A549 (cell line): ENCODE measurements around the gene EMSY. TPM values are rescaled to one million over a fixed set of nuclear protein-coding genes. Genes with fewer than 3 reads are reported as not detected.

Source experiments
- ATAC-seq, 2 experiments: fragments of 200-7000 bp in 1 of 2; fragments of >200 bp in 1 of 2; cut with Nextera tagmentation in 1 of 2; cut with Tn5 transposase in 1 of 2; 3 replicates each; pipeline versions ENCODE4 v1.8.0 to v1.9.1; 2018 to 2020; ENCODE audit warnings: mild to moderate bottlenecking in 1 of 2, moderate library complexity in 1 of 2
- CTCF ChIA-PET: fragments of 300-600 bp; sonication (Branson Sonifier 250); formaldehyde crosslinking; extraction: SDS; loops from one replicate; lab custom pipeline; 2021; ENCODE audit warnings: antibody characterized with exemption, inconsistent platforms; lab: Yijun Ruan, JAX
- POLR2A ChIA-PET: fragments of 350-600 bp; formaldehyde crosslinking; extraction: SDS; loops from one replicate; lab custom pipeline; 2021; ENCODE audit warnings: antibody characterized with exemption, inconsistent platforms; lab: Yijun Ruan, JAX
- DNase-seq, 2 experiments: peaks; one replicate each; pipeline versions ENCODE4 v3.0.0 to v3.0.0-alpha.2; 2011 to 2016; ENCODE audit warnings: low read depth in 1 of 2, low spot score in 1 of 2
- FAIRE-seq: peaks from 2 replicates; lab custom pipeline; 2011; peaks lifted over from hg19 to GRCh38; lab: Jason Lieb, UNC
- H3K27ac ChIP-seq, 2 experiments: fragments of >200 bp; sonication (Bioruptor Twin); formaldehyde crosslinking; 3 replicates each; pipeline ENCODE4 v1.5.1; 2016 to 2017
- H3K4me1 ChIP-seq: fragments of >200 bp; sonication (Bioruptor Twin); formaldehyde crosslinking; 3 replicates; pipeline ENCODE4 v1.6.1; 2016
- H3K4me2 ChIP-seq: fragments of >200 bp; sonication (Bioruptor Twin); formaldehyde crosslinking; 3 replicates; pipeline ENCODE4 v1.6.1; 2016
- H3K4me3 ChIP-seq: fragments of >200 bp; sonication (Bioruptor Twin); formaldehyde crosslinking; 3 replicates; pipeline ENCODE4 v1.5.1; 2016
- H3K9me3 ChIP-seq: fragments of >200 bp; sonication (Bioruptor Twin); formaldehyde crosslinking; 3 replicates; pipeline ENCODE4 v1.6.1; 2016
- BCL3 ChIP-seq: fragments of >200 bp; sonication (Bioruptor Twin); formaldehyde crosslinking; IDR thresholded peaks from 3 replicates; pipeline ENCODE4 v1.6.1; 2016
- CBX2 ChIP-seq: fragments of 200-600 bp; sonication (generic); IDR thresholded peaks from 2 replicates; pipeline ENCODE4 v1.6.1; 2016; ENCODE audit warnings: low read depth, mild to moderate bottlenecking, borderline replicate concordance
- CBX8 ChIP-seq: fragments of 200-600 bp; sonication (generic); IDR thresholded peaks from 2 replicates; pipeline ENCODE4 v1.6.1; 2016
- EHMT2 ChIP-seq: fragments of 200-600 bp; sonication (generic); IDR thresholded peaks from 2 replicates; pipeline ENCODE4 v1.6.1; 2016; ENCODE audit warnings: antibody characterized with exemption, low read depth, mild to moderate bottlenecking, moderate library complexity
- FOSL2 ChIP-seq, 2 experiments: fragments of 450-650 bp in 1 of 2; fragments of >200 bp in 1 of 2; sonication (Bioruptor Twin) in 1 of 2; formaldehyde crosslinking; IDR thresholded peaks; 2 replicates each; pipeline versions ENCODE4 v1.5.0 to v1.6.1; 2016 to 2020; ENCODE audit warnings: mild to moderate bottlenecking in 1 of 2, moderate library complexity in 1 of 2
- FOXS1 ChIP-seq: fragments of 250-450 bp; sonication (Bioruptor Pico); IDR thresholded peaks from 2 replicates; pipeline ENCODE4 v1.5.0; 2020; ENCODE audit warnings: mild to moderate bottlenecking, moderate library complexity
- HMGXB4 ChIP-seq: fragments of 250-450 bp; sonication (Bioruptor Pico); IDR thresholded peaks from 2 replicates; pipeline ENCODE4 v1.5.0; 2021; ENCODE audit warnings: mild to moderate bottlenecking, moderate library complexity, borderline replicate concordance
- HOXB13 ChIP-seq: fragments of 250-450 bp; sonication (Bioruptor Pico); IDR thresholded peaks from 2 replicates; pipeline ENCODE4 v1.5.0; 2020; ENCODE audit warnings: low read depth, mild to moderate bottlenecking, moderate library complexity
- HOXB5 ChIP-seq: fragments of 250-450 bp; sonication (Bioruptor Pico); IDR thresholded peaks from 2 replicates; pipeline ENCODE4 v1.5.0; 2020; ENCODE audit warnings: mild to moderate bottlenecking, moderate library complexity
- KDM1A ChIP-seq: fragments of 200-600 bp; sonication (generic); IDR thresholded peaks from 2 replicates; pipeline ENCODE4 v1.6.1; 2016; ENCODE audit warnings: low read depth, mild to moderate bottlenecking
- MAFK ChIP-seq: fragments of 450-650 bp; IDR thresholded peaks from 2 replicates; pipeline ENCODE4 v1.6.1; 2014; ENCODE audit not compliant: partially characterized antibody
- MAX ChIP-seq: IDR thresholded peaks from 2 replicates; pipeline ENCODE4 v1.6.1; 2012
- NR3C1 ChIP-seq: fragments of >200 bp; sonication (Bioruptor Twin); formaldehyde crosslinking; IDR thresholded peaks from 3 replicates; pipeline ENCODE4 v1.6.1; 2017
- PBX3 ChIP-seq: IDR thresholded peaks from 2 replicates; pipeline ENCODE4 v1.6.1; 2012
- REST ChIP-seq: fragments of 200-600 bp; sonication (generic); IDR thresholded peaks from 2 replicates; pipeline ENCODE4 v1.6.1; 2016; ENCODE audit warnings: antibody characterized with exemption, mild to moderate bottlenecking, moderate library complexity
- RNF2 ChIP-seq: fragments of 200-600 bp; sonication (generic); IDR thresholded peaks from 2 replicates; pipeline ENCODE4 v1.6.1; 2016; ENCODE audit warnings: low read depth, mild to moderate bottlenecking, antibody characterized with exemption, moderate library complexity, borderline replicate concordance
- TFCP2L1 ChIP-seq: fragments of 250-450 bp; sonication (Bioruptor Pico); IDR thresholded peaks from 2 replicates; pipeline ENCODE4 v1.5.0; 2021; ENCODE audit warnings: mild to moderate bottlenecking
- WGBS: methylation state at CpG from one replicate; pipeline ENCODE4 v1.1.6; 2017; ENCODE audit errors: missing lambda C conversion rate; 5-methylcytosine and 5-hydroxymethylcytosine counted together
- polyA plus RNA-seq, 4 experiments: library from polyadenylated mRNA; depleted of rRNA in 3 of 4; stranded (reverse); fragments of >200 nt; fragmentation: RNase III in 1 of 4; extraction: RNeasy Plus Mini Kit Qiagen cat#74134 plus additional on column Dnase treatment in 1 of 4; gene quantifications; 2 replicates in 3 of 4; 3 replicates in 1 of 4; pipeline ENCODE4 v1.2.3, GENCODE V29; 2011 to 2017

Gene EMSY
- polyA plus RNA-seq, 2 of the 4 experiments (the other 2 are of a cell fraction): 11.2 to 23.0 TPM

- Histone ChIP-seq H3K4me1 (no peaks in the 10 kb centered on the region), H3K9me3 (no peaks in the 10 kb centered on the region), H3K27ac (no peak overlapping the region), H3K4me3 (no peak overlapping the region), H3K4me2 (no peak overlapping the region)
- ChIA-PET POLR2A (no interaction called here), CTCF (interaction anchor here (3.2 kb wide), 1 partner anchor 10 kb away, joined by 13 read pairs; no protein-coding TSS in a partner anchor)
- ATAC-seq (no peak), DNase-seq (no peak), FAIRE-seq (no peak)
- TF ChIP-seq TFCP2L1 (CRISPR knock-in tag) (no peak), BCL3 (no peak), HMGXB4 (CRISPR knock-in tag) (no peak), HOXB13 (no peak), EHMT2 (no peak), CBX2 (no peak)
Observed at GRCh38 chr11:76469141-76469540, 24.3 kb downstream of the EMSY start.

GRCh38 chr11:76471382-76471781 is 26.6 kb downstream of the EMSY start:
- DNase-seq (no peak), ATAC-seq (no peak), FAIRE-seq (no peak)
- Histone ChIP-seq H3K27ac (no peak overlapping the region), H3K9me3 (no peaks in the 10 kb centered on the region), H3K4me2 (no peak overlapping the region), H3K4me3 (no peak overlapping the region), H3K4me1 (no peaks in the 10 kb centered on the region)
- POLR2A ChIA-PET: no interaction called here
- TF ChIP-seq MAFK (peak; percentile 88), PBX3 (no peak)
- CTCF ChIA-PET: no interaction called here

- Histone ChIP-seq H3K4me2 (no peak overlapping the region), H3K27ac (no peak overlapping the region), H3K9me3 (peaks cover 12% of the 10 kb centered on the region; the same call in 2 of the 3 replicates), H3K4me1 (no peaks in the 10 kb centered on the region), H3K4me3 (no peak overlapping the region)
- WGBS: 89% methylated on average over 3 of the region's 3 CpGs
- no peak for DNase-seq
- FAIRE-seq: no peak
- ATAC-seq: no peak
- TF ChIP-seq RNF2 (no peak), FOXS1 (CRISPR knock-in tag) (no peak), CBX2 (no peak), HOXB5 (CRISPR knock-in tag) (no peak), CBX8 (no peak), REST (no peak), MAX (no peak), NR3C1 (no peak), HOXB13 (no peak), FOSL2 (IDR thresholded peaks at IDR 0.05) (no peak), FOSL2 (CRISPR knock-in tag; IDR thresholded peaks at IDR 0.05) (no peak), KDM1A (no peak)
- CTCF ChIA-PET: no interaction called here
- POLR2A ChIA-PET: no interaction called here
Observed at GRCh38 chr11:76480241-76480640, 35.4 kb downstream of the EMSY start.
